GM18511 (cell line): Measurements from ENCODE around the gene MOB3B.
"Not testable (repeated sequence)": the region's sequence is repeated elsewhere in the genome, so short reads cannot be mapped to it uniquely, and the experiment has no call there.

Experiments used
- ATAC-seq: cut with Tn5 transposase; IDR thresholded peaks from one replicate; pipeline ENCODE4 v1.9.1; 2021; ENCODE audit warnings: mild to moderate bottlenecking, moderate library complexity; ENCODE audit not compliant: unreplicated experiment

Gene MOB3B

DNA sequence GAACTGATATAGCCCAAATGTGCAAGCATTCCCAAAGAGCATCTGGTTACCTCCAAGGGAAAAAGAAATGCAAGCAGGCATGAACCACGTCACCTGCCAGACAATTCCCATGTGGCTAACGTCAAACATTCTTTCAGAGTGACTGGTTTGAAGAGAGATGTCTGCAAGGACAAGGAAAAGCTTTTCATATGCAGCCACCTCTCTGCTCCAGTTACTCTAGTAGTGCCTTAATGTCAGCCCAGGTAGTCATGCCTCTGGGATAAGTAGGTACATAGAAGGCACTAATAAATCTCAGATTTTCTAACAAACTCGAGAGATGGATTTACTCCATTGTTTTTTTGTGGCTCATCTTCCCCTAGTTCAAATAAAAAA is 102.4 kb downstream of the MOB3B start:
- ATAC-seq, result no peak

GRCh38 chr9:27426511-27427271 is 102.9 kb downstream of the MOB3B start:
- ATAC-seq, result no peak

DNA sequence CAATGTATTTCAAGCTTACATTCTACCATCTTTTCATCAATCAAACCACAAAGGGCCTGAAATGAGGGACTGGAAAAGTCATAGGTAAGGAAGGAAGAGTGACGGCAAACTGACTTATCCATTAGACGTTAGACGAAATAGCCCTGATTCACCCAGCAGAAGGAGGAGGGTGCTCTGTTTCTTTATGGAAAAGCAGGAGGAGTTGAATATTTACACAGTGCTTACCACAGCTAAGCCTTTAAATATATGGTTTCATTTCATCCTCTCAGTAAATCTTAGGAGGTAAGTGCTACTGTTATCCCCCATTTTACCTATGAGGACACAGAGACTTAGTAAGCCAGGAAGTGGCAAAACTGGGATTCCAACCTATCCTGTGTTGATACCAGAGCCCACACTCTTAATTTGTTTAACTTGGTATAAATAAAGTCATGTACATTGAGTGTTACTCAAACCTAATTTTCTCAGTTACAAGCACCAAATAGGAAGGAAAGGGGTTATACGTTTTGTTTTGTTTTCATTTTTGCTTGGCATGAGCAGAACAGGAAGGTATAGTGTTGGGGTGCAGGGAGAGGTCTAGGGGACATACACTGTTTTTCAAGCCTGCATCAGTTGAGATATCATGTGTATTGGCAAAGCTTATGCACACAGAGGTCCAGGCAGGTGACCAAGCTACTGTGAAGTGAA is 103.6 kb downstream of the MOB3B start:
- ATAC-seq, result no peak

GRCh38 chr9:27423915-27424710 is 105.5 kb downstream of the MOB3B start:
- ATAC-seq, result no peak

- ATAC-seq, result no peak
These were observed 107.3 kb downstream of the MOB3B start for GRCh38 chr9:27422279-27422834.

DNA sequence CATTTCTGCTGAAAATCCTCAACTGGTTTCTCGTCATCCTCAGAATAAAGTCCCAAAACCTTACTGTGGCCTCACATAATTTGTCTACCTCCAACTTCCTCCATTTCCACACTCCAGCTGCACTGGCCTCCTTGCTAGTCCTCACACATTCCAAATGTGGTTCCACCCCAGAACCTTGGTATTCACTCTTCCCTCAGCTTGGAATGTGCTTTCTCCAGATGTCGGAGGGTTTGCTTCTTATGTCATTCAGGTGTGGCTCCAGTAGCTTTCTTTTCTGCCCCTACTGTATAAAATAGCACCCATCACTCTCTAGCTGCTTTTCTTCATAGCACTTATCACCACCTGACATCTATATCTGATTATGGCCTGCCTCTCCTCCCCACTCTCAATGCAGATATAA is 108.0 kb downstream of the MOB3B start:
- ATAC-seq, result no peak

GRCh38 chr9:27419558-27419957 is 110.1 kb downstream of the MOB3B start:
- not testable (repeated sequence) for ATAC-seq

GRCh38 chr9:27414220-27414761 is 115.3 kb downstream of the MOB3B start:
- no peak for ATAC-seq

DNA sequence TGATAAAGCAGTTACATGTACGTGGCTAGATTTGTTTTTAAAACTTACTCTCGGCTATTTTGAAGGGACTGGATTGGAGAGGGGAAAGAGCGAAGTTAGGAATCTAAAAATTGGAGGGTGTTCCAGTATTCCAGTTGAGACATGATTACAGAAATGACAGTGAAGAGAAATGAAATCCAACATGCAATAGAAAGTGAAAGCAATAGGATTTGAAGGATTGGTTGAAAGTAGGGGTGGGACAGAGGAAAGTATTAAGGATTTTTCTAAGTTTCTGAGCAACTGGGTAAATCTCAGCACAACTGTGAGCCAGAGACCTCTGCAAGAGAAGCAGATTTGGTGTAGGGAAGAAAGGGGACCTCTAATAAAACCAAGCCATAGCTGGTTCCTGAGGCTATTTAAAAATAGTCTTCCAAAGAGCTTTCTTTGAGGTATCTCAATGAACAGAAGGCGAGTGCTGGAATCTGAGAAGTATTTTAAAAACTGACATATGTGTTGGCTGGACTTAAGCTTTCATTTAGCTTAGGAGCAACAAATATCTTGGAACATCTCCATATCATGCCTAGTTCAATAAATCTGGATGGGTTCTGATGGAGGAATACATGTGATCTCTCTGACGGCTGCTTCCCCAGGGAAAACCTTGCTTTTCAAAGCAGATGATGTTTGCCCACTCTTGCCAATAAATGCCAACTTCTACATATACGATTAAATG is 115.9 kb downstream of the MOB3B start:
- ATAC-seq, result no peak

- no peak for ATAC-seq
These were observed 116.7 kb downstream of the MOB3B start for GRCh38 chr9:27412963-27413362.

DNA sequence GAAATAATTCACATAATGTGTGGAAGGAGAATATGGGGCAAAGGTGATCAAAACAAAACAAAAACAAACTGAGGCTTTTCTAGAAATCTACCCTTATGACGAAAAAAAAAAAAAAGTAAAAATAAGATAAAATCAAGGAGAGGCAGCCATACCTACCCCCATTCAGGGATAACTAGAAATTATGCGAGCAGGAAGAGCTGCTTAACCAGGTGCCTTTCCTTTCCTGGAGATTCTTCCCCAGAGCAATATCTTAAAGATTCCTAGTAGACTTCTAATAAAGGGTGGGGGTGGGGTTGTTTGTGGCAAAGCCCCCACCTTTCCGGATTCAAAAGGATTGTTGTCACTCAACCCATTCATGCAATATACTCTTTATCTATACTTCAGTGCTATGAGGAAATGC is 117.5 kb downstream of the MOB3B start:
- ATAC-seq, result no peak

DNA sequence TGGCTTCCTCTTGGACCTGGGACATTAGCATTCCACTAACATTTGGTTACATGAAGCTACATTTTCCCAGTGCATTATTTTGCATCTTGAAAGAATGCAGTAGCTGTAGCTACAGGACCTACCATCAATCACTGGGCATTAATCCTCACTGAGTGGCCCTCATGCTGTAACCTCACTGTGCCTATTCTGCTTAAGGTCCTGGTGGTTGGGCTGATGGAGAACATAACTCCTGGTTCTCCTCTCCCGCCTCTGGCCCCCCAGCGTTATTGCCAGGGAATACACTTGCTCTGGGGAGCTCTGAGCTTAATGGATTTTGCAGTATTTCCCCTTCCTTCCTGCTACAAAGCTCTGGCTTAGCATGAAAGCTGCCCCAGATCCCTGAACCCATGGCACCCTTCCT is 121.1 kb downstream of the MOB3B start:
- ATAC-seq, result no peak

DNA sequence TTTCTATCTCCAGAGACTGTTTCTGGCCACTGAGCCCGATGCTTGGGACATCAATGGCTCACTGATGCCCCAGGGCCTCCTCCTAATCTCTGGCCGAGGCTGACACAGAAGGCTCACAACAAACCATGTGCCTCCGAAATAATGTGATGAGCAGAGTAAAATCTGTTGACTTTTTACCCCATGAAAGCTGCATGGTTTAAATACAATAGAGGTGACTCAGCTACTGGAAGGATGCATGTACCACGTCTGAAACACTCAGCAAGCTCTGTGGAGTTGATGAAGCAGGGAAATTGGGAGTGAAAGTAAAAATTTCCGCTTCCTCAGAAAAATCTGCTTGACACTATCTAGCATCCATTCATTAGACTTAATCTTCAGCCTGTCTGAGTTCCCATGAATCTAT is 121.6 kb downstream of the MOB3B start:
- no peak for ATAC-seq

DNA sequence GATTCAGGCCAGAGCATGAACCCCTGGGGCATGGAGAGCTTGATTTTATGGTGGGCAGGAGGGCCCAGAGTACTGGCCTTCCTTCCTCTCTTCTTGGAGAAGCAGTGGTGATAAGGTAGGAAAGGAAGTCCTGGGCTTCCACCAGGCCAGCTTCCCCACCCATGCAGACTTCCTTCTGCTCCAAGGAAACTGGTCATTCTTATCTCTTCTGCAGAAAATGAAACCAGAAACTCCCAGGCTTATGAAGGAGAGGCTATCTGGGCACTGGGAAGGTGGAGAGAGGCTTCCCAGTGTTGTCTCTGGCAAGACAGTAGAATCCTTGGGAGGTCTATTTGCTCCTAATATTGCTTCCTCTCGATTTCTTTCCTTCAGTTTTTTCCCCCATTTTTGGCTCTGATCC is 122.1 kb downstream of the MOB3B start:
- ATAC-seq, result no peak

GRCh38 chr9:27404661-27405060 is 125.0 kb downstream of the MOB3B start:
- ATAC-seq, result no peak

- ATAC-seq, result no peak
These were observed 127.0 kb downstream of the MOB3B start for GRCh38 chr9:27402626-27403025.

GRCh38 chr9:27400334-27400880 is 129.2 kb downstream of the MOB3B start:
- no peak for ATAC-seq

GRCh38 chr9:27398982-27399653 is 130.5 kb downstream of the MOB3B start:
- ATAC-seq, result no peak

- ATAC-seq, result no peak
These were observed 133.1 kb downstream of the MOB3B start for GRCh38 chr9:27396495-27396894.

DNA sequence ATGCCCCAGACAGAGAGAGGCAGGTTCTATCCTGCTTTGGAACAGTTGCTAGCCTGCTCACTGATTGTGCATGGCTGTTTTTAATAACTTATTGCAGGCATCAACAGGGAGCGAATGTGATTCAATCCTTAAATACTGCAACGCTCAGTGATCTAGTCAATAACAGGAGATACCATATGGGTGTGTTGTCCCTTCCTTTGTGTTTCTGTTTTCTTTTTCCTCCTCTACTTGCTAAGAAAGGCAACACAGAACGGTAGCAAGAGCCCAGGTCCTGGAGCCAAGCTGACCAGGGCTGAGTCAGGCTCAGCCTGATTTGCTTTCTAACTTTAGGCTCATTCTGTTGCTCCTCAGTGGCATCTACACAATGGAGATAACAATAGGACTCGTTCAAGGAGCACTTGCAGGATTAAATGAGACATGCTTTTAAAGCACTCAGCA is 134.1 kb downstream of the MOB3B start:
- ATAC-seq, result no peak
